Muscle layer of duodenum (tissue), 2 donors: ENCODE measurements around the gene MPLKIP.
A peak's percentile ranks its signal among the peaks of the same experiment; 100 is the strongest.
"Not testable (repeated sequence)": the region's sequence is repeated elsewhere in the genome, so short reads cannot be mapped to it uniquely, and the experiment has no call there.

Experiments
- H3K27ac ChIP-seq: one replicate; pipeline ENCODE4 v1.7.0; 2013; ENCODE audit warnings: mild to moderate bottlenecking, low read length
- H3K27me3 ChIP-seq: one replicate; pipeline ENCODE4 v1.7.0; 2013; ENCODE audit warnings: low read depth, mild to moderate bottlenecking, control low read depth, low read length
- H3K36me3 ChIP-seq, 2 donors: one replicate each; pipeline ENCODE4 v1.7.0; 2013; ENCODE audit warnings: low read length in 2 of 2, control low read depth in 1 of 2, mild to moderate bottlenecking in 1 of 2; ENCODE audit not compliant: insufficient read depth in 2 of 2, control insufficient read depth in 1 of 2
- H3K4me1 ChIP-seq, 2 donors: one replicate each; pipeline ENCODE4 v1.7.0; 2013; ENCODE audit warnings: low read length in 2 of 2, mild to moderate bottlenecking in 2 of 2, control low read depth in 1 of 2, moderate library complexity in 1 of 2; ENCODE audit not compliant: insufficient read depth in 2 of 2, control insufficient read depth in 1 of 2
- H3K4me3 ChIP-seq, 2 donors: one replicate each; pipeline ENCODE4 v1.7.0; 2013; ENCODE audit warnings: low read length in 2 of 2, low read depth in 1 of 2, mild to moderate bottlenecking in 1 of 2
- H3K9me3 ChIP-seq, 2 donors: one replicate each; pipeline ENCODE4 v1.7.0; 2013; ENCODE audit warnings: low read length in 2 of 2, control low read depth in 1 of 2, mild to moderate bottlenecking in 1 of 2; ENCODE audit not compliant: control insufficient read depth in 1 of 2
- donor health status: healthy.

MPLKIP gene

DNA sequence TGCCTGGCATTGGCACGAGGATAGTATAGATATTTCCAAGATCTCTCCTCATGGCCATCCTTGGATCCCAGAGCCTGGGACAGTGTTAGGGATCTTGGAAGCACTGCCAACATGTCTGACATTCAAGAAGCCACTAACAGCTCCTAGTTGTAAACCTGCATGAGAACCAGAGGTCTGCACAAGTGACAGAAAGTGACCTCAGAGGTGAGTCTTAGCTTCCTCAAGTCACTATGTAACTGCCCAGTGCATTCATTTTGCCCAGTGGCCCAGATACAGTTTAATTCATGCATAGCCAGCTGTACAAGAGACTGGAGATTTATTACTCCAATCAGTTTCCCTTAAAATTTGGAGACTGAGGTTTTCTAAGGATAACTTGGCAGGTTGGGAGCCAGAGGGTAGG is 17.1 kb upstream of the MPLKIP start:
- Histone ChIP-seq H3K4me1 (no peaks in the 10 kb centered on the region), H3K27me3 (no peaks in the 10 kb centered on the region), H3K9me3 (no peaks in the 10 kb centered on the region), H3K27ac (no peak overlapping the region), H3K36me3 (no peaks in the 10 kb centered on the region), H3K4me3 (no peak overlapping the region)

DNA sequence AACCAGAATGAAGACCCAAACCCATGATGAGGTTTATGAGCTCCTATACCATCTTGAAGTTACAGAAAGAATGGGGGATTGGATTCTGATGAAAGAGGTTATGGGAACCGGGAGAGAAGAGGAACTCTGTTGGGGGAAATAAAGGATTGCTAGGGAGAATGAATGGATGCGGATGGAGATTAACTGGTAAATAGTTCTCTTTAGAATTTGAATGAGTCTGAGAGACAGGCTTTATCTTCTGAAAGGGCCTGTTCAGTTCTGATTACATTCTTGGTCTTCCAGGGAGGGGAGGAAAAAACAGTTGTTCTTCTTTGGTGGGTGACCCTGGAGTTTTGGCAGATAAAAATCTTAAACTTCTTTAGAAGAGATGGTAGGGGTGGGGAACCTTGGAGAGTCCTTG is 14.2 kb upstream of the MPLKIP start:
- H3K4me3 ChIP-seq: no peak overlapping the region
- no peak overlapping the region for H3K27ac ChIP-seq
- H3K4me1 ChIP-seq: no peaks in the 10 kb centered on the region
- H3K36me3 ChIP-seq: no peaks in the 10 kb centered on the region
- no peaks in the 10 kb centered on the region for H3K27me3 ChIP-seq
- no peaks in the 10 kb centered on the region for H3K9me3 ChIP-seq

DNA sequence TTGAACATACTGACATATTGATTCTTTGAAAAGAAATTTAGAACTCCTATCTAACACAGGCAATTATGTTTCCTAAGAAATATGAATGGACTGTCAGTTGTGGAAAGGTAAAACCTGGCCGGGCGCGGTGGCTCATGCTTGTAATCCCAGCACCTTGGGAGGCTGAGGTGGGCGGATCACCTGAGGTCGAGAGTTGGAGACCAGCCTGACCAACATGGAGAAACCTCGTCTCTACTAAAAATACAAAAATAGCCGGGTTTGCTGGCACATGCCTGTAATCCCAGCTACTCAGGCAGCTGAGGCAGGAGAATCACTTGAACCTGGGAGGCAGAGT is 13.8 kb upstream of the MPLKIP start:
- not testable (repeated sequence) for H3K4me1 ChIP-seq, H3K4me3 ChIP-seq, H3K27me3 ChIP-seq, H3K27ac ChIP-seq, H3K36me3 ChIP-seq, H3K9me3 ChIP-seq

DNA sequence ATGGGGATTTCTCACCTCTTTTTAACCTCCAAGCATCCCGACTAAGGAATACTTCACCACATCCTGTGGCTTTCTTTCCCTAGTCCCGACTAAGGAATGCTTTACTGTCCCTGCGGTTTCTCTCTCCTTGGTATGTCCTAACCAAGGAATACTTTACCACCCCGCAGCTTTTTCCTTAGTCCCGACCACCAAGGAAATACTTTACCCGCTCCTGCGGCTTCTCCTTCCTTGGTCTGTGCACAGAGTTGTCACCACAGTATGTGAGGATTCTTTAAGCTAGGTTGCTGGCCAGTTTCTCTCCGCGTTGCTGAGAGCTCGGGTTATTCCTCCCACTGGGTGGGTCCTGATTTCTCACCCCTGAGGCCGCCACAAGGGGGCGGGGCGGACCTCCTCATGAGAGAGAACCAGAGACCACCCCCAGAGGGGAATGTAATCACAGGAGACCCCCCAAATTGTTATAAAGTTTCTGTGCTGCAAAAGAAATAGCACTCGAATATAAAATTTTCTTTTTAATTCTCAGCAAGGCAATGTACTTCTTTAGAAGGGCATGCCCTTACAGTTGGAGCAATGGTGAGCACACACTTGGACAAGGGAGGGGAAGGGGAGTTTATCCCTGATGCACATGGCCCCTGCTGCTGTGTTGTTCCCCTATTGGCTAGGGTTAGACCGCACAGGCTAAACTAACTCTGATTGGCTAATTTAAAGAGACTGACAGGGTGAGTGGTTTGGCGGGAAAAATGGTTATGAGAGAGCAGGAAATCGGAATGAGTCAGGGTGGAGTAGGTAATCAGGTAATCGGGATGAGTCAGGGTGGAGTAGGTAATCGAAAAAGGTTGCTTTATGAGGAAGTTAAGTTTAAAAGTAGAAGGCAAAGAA is 13.2 kb upstream of the MPLKIP start:
- Histone ChIP-seq H3K36me3 (peaks cover 0 to 3% of the 10 kb centered on the region in 2 donors), H3K27ac (no peak overlapping the region), H3K4me3 (no peak overlapping the region), H3K9me3 (no peaks in the 10 kb centered on the region), H3K4me1 (no peaks in the 10 kb centered on the region), H3K27me3 (no peaks in the 10 kb centered on the region)

DNA sequence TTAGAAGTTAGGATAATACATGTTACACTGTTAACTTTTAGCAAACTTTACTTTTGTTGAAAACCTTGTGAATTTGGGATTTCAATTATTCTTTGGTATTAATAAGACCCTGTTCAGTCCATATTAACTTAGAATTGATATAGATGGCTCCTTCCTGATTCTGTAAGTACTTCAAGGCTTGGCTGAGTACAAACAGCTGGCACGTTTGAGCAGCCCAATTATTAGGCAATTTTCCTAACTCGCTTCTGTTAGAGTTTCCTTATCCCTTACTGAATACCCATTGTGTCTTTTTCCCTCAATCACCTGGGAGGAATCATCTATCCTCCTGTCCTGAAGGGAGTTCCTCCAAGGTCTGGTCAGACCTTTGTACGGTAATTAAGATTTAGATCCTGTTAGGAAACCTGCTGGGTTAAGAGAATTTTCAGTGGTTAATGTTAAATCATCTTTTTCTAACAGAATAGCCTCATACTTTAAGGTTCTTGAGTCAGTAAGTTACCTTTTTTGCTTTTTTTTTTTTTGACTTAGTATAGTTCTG is 11.2 kb upstream of the MPLKIP start:
- H3K4me3 ChIP-seq, H3K27ac ChIP-seq, H3K36me3 ChIP-seq, H3K9me3 ChIP-seq, H3K27me3 ChIP-seq, H3K4me1 ChIP-seq: not testable (repeated sequence)

DNA sequence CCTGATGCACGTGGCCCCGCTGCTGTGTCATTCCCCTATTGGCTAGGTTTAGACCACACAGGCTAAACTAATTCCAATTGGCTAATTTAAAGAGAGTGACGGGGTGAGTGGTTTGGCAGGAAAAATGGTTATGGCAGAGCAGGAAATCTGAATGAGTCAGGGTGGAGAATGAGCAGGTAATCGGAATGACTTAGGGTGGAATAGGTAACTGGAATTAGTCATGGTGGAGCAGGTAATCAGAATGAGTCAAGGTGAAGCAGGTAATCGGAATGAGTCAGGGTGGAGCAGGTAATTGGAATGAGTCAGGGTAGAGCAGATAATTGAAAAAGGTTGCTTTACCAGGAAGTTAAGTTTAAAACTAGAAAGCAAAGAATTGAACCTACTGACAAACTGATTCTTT is 7.5 kb upstream of the MPLKIP start:
- H3K4me3 ChIP-seq, H3K27ac ChIP-seq, H3K27me3 ChIP-seq, H3K9me3 ChIP-seq, H3K4me1 ChIP-seq, H3K36me3 ChIP-seq: not testable (repeated sequence)

DNA sequence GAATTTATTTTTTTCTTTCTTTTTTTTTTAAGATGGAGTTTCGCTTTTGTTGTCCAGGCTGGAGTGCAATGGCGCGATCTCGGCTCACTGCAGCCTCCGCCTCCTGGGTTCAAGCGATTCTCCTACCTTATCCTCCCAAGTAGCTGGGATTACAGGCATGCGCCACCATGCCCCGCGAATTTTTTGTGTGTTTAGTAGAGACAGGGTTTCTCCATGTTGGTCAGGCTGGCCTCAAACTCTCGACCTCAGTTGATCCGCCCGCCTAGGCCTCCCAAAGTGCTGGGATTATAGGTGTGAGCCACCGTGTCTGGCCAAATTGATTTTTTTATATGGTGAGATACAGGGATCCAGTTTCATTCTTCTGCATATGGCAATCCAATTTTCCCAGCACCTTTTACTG is 5.5 kb upstream of the MPLKIP start:
- not testable (repeated sequence) for H3K36me3 ChIP-seq, H3K4me1 ChIP-seq, H3K4me3 ChIP-seq, H3K27me3 ChIP-seq, H3K27ac ChIP-seq, H3K9me3 ChIP-seq

DNA sequence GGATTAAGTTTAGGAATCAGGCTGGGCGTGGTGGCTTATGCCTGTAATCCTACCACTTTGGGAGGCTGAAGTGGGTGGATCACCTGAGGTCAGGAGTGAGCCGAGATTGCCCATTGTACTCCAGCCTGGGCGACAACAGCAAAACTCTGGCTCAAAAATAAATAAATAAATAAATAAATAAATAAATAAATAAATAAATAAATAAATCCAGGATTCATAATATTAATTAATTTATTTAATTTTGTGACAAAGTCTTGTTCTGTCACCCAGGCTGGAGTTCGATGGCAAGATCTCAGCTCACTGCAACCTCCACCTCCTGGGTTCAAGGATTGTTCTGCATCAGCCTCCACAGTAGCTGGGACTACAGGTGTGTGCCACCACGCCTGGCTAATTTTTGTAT is 4.6 kb upstream of the MPLKIP start:
- Histone ChIP-seq H3K27me3 (no peaks in the 10 kb centered on the region), H3K36me3 (peaks cover 0 to 10% of the 10 kb centered on the region in 2 donors), H3K4me1 (no peaks in the 10 kb centered on the region), H3K9me3 (no peaks in the 10 kb centered on the region), H3K27ac (no peak overlapping the region), H3K4me3 (no peak overlapping the region)

DNA sequence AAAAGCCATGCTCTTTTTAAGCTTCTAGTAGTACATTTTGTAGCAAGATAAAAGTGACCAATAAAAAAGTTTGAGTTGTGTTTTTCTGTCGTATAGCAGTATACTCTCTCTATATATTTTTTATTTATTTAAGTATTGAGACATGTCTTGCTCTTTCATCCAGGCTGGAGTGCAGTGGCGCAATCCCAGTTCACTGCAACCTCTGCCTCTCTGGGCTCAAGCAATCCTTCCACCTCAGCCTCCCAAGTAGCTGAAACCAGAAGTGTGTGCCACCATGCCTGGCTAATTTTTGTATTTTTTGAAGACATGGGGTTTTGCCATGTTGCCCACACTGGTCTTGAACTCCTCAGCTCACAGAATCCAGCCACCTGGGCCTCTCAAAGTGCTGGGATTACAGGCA is 3.1 kb upstream of the MPLKIP start:
- Histone ChIP-seq H3K4me3 (no peak overlapping the region), H3K36me3 (peaks cover 0 to 8% of the 10 kb centered on the region in 2 donors), H3K27ac (no peak overlapping the region)

DNA sequence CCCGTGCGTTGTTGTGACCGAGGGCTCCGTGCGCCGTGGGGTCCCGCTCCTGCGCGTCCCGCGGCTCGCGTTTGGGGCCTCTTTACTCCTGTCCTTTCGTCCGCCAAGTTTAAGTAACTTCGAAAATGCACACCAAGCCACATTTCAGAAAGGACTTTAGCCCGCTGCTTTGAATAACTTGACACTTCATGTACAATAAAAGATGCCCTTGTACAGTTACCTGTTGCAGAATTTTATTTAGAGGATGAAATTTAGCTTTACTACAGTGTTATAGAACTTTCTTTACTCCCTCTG is 842 bp upstream of the MPLKIP start:
- Histone ChIP-seq H3K27ac (no peak overlapping the region), H3K4me3 (peak overlapping the region; percentile 99), H3K4me1 (peaks cover 12 to 21% of the 10 kb centered on the region in 2 donors), H3K27me3 (no peaks in the 10 kb centered on the region), H3K9me3 (no peaks in the 10 kb centered on the region), H3K36me3 (peaks cover 0 to 8% of the 10 kb centered on the region in 2 donors)

More for the DNA sequence above, 3.1 kb upstream of the MPLKIP start:
- H3K4me1 ChIP-seq: peaks cover 9 to 11% of the 10 kb centered on the region in 2 donors
- no peaks in the 10 kb centered on the region for H3K9me3 ChIP-seq
- H3K27me3 ChIP-seq: no peaks in the 10 kb centered on the region

DNA sequence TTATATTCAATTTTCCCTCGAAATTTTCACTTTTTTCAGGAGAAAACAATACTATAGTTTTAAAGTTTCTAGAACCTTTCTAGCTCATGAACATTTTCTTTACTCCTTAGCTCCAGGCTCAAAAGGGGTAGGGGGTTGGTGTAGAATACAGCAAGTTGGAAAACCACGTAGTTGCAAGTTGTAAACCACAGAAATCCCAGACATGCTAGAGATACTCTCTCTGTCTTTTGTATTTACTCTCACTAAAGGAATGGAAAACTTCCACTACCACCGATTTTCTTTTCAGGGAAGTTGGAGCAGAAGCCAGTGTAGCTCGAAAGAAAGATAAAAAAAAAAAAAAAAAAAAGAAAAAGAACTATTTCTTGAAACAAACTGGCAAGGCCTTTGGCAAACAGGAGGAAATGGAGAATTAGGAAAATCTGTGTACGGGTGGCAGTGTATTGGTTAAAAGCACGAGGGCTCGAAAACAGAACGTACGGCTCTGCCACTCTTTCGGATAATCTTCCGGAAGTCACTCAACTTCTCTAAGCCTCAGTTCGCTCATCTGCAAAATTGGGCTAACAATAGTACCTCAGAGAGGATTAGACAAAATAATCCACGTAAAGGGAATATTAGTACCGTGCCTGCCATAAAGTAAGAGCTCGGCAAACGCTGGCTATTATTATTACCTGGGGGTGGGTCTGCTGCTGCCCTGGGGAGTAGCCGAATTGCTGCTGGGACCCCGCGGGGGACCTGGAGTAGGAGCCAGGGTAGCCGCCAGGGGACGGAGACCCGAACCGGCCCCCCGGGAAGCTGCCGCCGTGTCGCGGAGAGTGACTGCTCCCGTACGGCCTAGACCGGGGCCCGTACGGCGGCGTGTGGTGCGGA is 628 bp downstream of the MPLKIP start:
- peak overlapping the region; percentile 94 for H3K27ac ChIP-seq
- peaks cover 12 to 21% of the 10 kb centered on the region in 2 donors for H3K4me1 ChIP-seq
- peaks cover 0 to 8% of the 10 kb centered on the region in 2 donors for H3K36me3 ChIP-seq
- H3K27me3 ChIP-seq: no peaks in the 10 kb centered on the region
- peak overlapping the region; percentile 99 for H3K4me3 ChIP-seq
- no peaks in the 10 kb centered on the region for H3K9me3 ChIP-seq
